Measurements from ENCODE around the gene ENOX1.

Gene ENOX1

GRCh38 chr13:43167731-43168130 is 619.0 kb downstream of the ENOX1 start:
- DNase-seq, result no peak

DNA sequence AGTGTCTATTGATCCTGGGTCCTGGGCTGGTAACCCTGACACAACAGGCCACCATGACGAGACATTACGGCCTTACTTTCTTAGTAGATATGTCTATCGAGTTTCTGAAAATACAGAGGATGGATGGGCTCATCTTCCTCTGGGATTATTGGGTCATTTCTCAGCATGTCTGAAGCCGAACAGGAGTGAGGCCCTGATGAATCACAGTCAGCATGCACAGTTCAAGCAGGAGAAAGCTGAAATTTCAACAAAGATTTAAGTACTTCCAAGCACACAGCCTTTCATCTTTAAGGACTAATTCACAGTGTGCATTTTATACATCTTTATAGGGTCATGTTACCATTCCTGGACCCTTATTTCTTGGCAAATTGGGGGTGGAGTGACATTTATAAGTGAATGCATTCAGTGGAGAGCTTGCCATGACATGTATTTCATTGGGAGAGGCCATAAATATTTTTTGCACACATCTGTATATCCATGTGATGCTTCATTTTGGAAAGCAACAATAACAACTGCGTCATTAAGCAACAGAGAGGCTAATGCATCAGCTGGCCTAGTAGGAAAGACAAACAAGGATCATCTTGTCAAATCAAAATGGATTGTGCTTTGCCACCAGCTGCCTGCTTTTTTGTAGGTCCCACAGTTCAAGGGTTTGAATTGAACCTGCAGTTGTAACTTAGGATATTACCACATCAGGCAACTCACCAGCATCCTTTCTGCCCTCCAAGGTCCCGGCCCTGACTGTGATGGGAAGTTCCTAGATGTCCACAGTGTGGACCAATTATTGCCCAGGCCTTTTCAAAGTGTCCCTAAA is 619.9 kb downstream of the ENOX1 start:
- DNase-seq, result no peak

All from kidney glomerular epithelial cell (primary cell).